Peyer's patch (tissue), 4 donors: ENCODE results near the gene PLEKHG4.

Source experiments
- POLR2A ChIP-seq, 2 donors: fragments of 450-650 bp; IDR thresholded peaks; one replicate each; pipeline ENCODE4 v1.5.1; 2017; ENCODE audit warnings: antibody characterized with exemption in 2 of 2, mild to moderate bottlenecking in 2 of 2, moderate library complexity in 2 of 2
- TF ChIP-seq, protein P1 (sequence below), 6 experiments: fragments of 450-650 bp in 4 of 6; fragments of 200-600 bp in 2 of 6; sonication (generic) in 1 of 6; IDR thresholded peaks; one replicate each; pipeline ENCODE4 v1.5.1; 2017 to 2019; ENCODE audit warnings: antibody characterized with exemption in 6 of 6, mild to moderate bottlenecking in 3 of 6, moderate library complexity in 1 of 6

DNA sequence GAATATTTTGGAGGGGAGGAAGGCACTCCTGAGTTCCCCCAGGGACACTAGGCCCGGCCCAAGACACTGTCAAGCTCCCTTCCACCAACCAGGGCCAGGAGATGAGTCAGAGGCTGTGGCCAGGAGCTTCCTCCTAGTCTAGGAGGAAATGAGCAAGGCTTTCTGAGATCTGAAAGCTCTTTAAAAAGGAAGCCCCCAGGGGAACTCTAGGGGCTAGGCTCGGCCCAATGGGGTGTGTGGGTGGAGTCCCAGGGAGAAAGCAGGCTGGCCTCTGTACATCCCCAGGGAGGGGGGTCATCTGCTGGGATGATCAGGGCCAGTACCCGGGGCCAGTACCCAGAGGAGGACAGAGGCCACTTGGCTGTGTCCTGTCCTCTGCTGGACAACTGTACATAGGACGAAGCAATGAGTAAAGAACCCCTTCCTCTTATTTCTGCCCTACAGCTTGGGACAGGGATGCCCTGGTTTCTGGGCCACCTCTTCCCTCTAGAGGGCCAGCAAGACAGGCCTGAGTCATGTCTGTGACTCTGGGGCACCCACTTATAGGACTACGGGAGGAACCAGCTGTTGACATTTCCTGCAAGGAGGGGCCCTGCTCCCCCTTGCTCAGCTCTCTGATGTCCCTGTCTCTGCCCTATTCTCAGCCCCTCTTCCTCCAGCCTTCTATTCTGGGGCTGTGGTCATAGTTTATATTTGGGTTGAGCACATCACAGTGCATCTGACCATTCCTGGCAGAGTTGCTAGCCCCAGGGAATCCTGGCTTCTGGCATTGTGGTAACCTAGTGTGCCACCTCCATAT is 34.7 kb upstream of the PLEKHG4 start:
- TF ChIP-seq, protein P1, sequence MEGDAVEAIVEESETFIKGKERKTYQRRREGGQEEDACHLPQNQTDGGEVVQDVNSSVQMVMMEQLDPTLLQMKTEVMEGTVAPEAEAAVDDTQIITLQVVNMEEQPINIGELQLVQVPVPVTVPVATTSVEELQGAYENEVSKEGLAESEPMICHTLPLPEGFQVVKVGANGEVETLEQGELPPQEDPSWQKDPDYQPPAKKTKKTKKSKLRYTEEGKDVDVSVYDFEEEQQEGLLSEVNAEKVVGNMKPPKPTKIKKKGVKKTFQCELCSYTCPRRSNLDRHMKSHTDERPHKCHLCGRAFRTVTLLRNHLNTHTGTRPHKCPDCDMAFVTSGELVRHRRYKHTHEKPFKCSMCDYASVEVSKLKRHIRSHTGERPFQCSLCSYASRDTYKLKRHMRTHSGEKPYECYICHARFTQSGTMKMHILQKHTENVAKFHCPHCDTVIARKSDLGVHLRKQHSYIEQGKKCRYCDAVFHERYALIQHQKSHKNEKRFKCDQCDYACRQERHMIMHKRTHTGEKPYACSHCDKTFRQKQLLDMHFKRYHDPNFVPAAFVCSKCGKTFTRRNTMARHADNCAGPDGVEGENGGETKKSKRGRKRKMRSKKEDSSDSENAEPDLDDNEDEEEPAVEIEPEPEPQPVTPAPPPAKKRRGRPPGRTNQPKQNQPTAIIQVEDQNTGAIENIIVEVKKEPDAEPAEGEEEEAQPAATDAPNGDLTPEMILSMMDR (IDR thresholded peaks at IDR 0.05): no peak
- no peak for TF ChIP-seq POLR2A (IDR thresholded peaks at IDR 0.05)
